Stimulated activated CD4-positive, alpha-beta T cell treated with anti-CD3 and anti-CD28 coated beads, Interleukin-15, amount 100 ng/mL, for 24 hours (primary cell): ENCODE results near the gene KERA.

Source experiments
- DNase-seq: peaks from one replicate; pipeline ENCODE4 v3.0.0-alpha.2; 2020

KERA gene

DNA sequence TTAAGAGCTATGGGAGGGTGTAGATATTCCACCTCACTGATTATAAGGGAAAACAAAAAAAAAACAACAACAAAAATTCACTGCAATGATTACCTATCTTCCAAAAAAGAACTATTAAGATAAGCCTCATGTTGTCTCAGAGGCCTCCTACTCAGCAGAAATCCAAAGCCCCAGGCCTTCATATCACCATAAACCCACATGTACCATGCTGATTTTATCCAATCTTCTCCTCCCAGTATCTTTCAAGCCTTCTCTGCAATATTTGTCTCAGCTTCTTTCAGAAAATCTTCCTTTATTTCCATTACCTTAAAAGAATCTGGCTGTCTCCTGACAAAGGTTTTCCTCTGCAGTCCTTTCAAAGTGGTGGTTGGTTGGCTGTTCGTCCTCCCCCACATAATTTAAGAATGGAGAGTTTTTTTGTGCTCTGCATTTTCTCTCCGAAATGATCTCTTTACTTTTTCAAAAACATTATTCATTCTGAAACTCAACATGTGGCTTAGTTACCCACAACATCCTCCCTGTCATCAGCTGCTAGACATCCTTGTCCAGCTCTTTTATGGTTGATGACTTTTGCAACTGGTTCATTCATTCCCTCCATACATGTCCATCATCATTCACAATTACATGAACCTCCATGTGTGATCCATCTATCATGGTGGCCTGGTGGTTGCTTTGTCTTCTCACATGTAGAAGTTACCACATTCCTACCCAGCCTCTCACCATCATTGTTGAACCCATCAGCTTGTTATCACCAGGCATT, 50.1 kb downstream of the KERA start:
- no peak for DNase-seq

- no peak for DNase-seq
Measured at GRCh38 chr12:91004872-91005271, 53.0 kb downstream of the KERA start, which contains the start of gene EPYC. Gene EPYC, minus strand, starts transcription at chr12:91004972. Its CDS starts 2,407 bp downstream, at chr12:91002565.

- DNase-seq: no peak
Measured at GRCh38 chr12:91003737-91004136, 54.1 kb downstream of the KERA start.

- DNase-seq: no peak
Measured at GRCh38 chr12:91001306-91001705, 56.5 kb downstream of the KERA start.
